SK-N-SH treated with all-trans-retinoic acid at 6 μM for 48 hours (cell line): Measurements from ENCODE around the gene BTC.

ENCODE experiments used
- ATAC-seq: fragments of 200-7000 bp; cut with Tn5 transposase; 3 replicates; pipeline ENCODE4 v1.9.1; 2020; ENCODE audit warnings: mild to moderate bottlenecking, moderate library complexity
- ARNTL ChIP-seq: fragments of 450-650 bp; formaldehyde crosslinking; IDR thresholded peaks from 2 replicates; pipeline ENCODE4 v1.5.0; 2020; ENCODE audit warnings: low read depth, mild to moderate bottlenecking, moderate library complexity, borderline replicate concordance
- BACH2 ChIP-seq: fragments of 250-450 bp; sonication (Bioruptor Pico); IDR thresholded peaks from 2 replicates; pipeline ENCODE4 v1.9.0; 2021; ENCODE audit warnings: mild to moderate bottlenecking, borderline replicate concordance
- CSDC2 ChIP-seq: fragments of 250-450 bp; sonication (Bioruptor Pico); IDR thresholded peaks from 2 replicates; pipeline ENCODE4 v1.5.0; 2020; ENCODE audit warnings: mild to moderate bottlenecking, moderate library complexity
- ESRRG ChIP-seq: fragments of 250-450 bp; sonication (Bioruptor Pico); IDR thresholded peaks from 2 replicates; pipeline ENCODE4 v1.6.1; 2021; ENCODE audit warnings: mild to moderate bottlenecking
- ISL1 ChIP-seq: fragments of 250-450 bp; sonication (Bioruptor Pico); IDR thresholded peaks from 2 replicates; pipeline ENCODE4 v2.1.2; 2022; ENCODE audit warnings: mild to moderate bottlenecking, moderate library complexity
- OSR1 ChIP-seq: fragments of 250-450 bp; sonication (Bioruptor Pico); IDR thresholded peaks from 2 replicates; pipeline ENCODE4 v1.8.0; 2022; ENCODE audit warnings: moderate library complexity, mild to moderate bottlenecking, inconsistent platforms
- PPARA ChIP-seq: fragments of 250-450 bp; sonication (Bioruptor Pico); IDR thresholded peaks from 2 replicates; pipeline ENCODE4 v1.5.0; 2020; ENCODE audit warnings: mild to moderate bottlenecking, borderline replicate concordance
- RARB ChIP-seq: fragments of 250-450 bp; sonication (Bioruptor Pico); IDR thresholded peaks from 2 replicates; pipeline ENCODE4 v1.8.0; 2021; ENCODE audit warnings: mild to moderate bottlenecking, moderate library complexity
- SNAI2 ChIP-seq: fragments of 250-450 bp; sonication (Bioruptor Pico); IDR thresholded peaks from 2 replicates; pipeline ENCODE4 v1.5.0; 2020; ENCODE audit warnings: mild to moderate bottlenecking, moderate library complexity
- TCF4 ChIP-seq: fragments of 250-450 bp; sonication (Bioruptor Pico); IDR thresholded peaks from 2 replicates; pipeline ENCODE4 v1.8.0; 2021; ENCODE audit warnings: mild to moderate bottlenecking, moderate library complexity, borderline replicate concordance
- TOX ChIP-seq: fragments of 250-450 bp; sonication (Bioruptor Pico); IDR thresholded peaks from 2 replicates; pipeline ENCODE4 v1.8.0; 2021; ENCODE audit warnings: mild to moderate bottlenecking, moderate library complexity, borderline replicate concordance
- TSHZ2 ChIP-seq: fragments of 250-450 bp; sonication (Bioruptor Pico); IDR thresholded peaks from 2 replicates; pipeline ENCODE4 v1.5.0; 2020; ENCODE audit warnings: mild to moderate bottlenecking, moderate library complexity
- ZC3H10 ChIP-seq: fragments of 250-450 bp; sonication (Bioruptor Pico); IDR thresholded peaks from 2 replicates; pipeline ENCODE4 v1.5.1; 2021; ENCODE audit warnings: mild to moderate bottlenecking, moderate library complexity
- ZFP3 ChIP-seq: fragments of 250-450 bp; sonication (Bioruptor Pico); IDR thresholded peaks from 2 replicates; pipeline ENCODE4 v1.5.0; 2020; ENCODE audit warnings: mild to moderate bottlenecking, moderate library complexity
- ZFP30 ChIP-seq: fragments of 450-650 bp; formaldehyde crosslinking; IDR thresholded peaks from 2 replicates; pipeline ENCODE4 v1.5.0; 2022; ENCODE audit warnings: mild to moderate bottlenecking, moderate library complexity
- ZNF565 ChIP-seq: fragments of 450-650 bp; formaldehyde crosslinking; conservative IDR thresholded peaks from 2 replicates; pipeline ENCODE4 v1.5.0; 2020; ENCODE audit warnings: low read depth, mild to moderate bottlenecking, moderate library complexity
- ZNF70 ChIP-seq: fragments of 450-650 bp; formaldehyde crosslinking; IDR thresholded peaks from 2 replicates; pipeline ENCODE4 v1.5.0; 2020; ENCODE audit warnings: mild to moderate bottlenecking, moderate library complexity
- TF ChIP-seq, protein P1 (sequence below): fragments of 250-450 bp; sonication (Bioruptor Pico); IDR thresholded peaks from 2 replicates; pipeline ENCODE4 v1.5.1; 2021; ENCODE audit warnings: mild to moderate bottlenecking, moderate library complexity
- TF ChIP-seq, protein P2 (sequence below): fragments of 250-450 bp; sonication (Bioruptor Pico); IDR thresholded peaks from 2 replicates; pipeline ENCODE4 v1.8.0; 2021; ENCODE audit warnings: low read depth, mild to moderate bottlenecking, moderate library complexity, borderline replicate concordance
- TF ChIP-seq, protein P3 (sequence below): fragments of 250-450 bp; sonication (Bioruptor Pico); IDR thresholded peaks from 2 replicates; pipeline ENCODE4 v1.5.1; 2020; ENCODE audit warnings: low read depth, mild to moderate bottlenecking, moderate library complexity

The BTC gene

DNA sequence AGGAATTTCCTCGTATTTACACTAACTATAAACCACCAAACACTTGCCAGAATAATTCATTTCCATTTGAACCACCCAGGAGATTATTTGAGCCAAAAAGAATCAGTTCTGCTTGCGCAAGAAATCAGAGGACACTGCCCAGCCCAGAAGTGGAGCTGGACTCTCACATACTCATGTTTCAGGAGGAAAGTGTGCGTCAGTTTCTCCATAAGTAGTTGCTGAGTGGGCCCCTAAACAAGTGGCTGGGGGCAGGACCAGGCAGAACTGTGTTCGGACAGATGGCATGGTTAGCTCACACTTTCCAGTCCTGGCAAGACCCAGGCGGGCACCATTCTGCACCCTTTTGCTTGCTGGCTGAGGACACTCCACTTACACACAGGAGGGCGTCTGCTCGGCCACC is 38.8 kb downstream of the BTC start (continued):
- no peak for TF ChIP-seq CSDC2 (CRISPR knock-in tag)
- TF ChIP-seq, all 23 proteins: peak for 0

GRCh38 chr4:74754218-74754617 is 40.1 kb downstream of the BTC start:
- no peak for ATAC-seq
- TF ChIP-seq, protein P1, sequence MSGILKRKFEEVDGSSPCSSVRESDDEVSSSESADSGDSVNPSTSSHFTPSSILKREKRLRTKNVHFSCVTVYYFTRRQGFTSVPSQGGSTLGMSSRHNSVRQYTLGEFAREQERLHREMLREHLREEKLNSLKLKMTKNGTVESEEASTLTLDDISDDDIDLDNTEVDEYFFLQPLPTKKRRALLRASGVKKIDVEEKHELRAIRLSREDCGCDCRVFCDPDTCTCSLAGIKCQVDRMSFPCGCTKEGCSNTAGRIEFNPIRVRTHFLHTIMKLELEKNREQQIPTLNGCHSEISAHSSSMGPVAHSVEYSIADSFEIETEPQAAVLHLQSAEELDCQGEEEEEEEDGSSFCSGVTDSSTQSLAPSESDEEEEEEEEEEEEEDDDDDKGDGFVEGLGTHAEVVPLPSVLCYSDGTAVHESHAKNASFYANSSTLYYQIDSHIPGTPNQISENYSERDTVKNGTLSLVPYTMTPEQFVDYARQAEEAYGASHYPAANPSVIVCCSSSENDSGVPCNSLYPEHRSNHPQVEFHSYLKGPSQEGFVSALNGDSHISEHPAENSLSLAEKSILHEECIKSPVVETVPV (CRISPR knock-in tag) = no peak
- TF ChIP-seq ZNF565 (no peak), ESRRG (CRISPR knock-in tag) (no peak), RARB (CRISPR knock-in tag) (no peak), ARNTL (CRISPR knock-in tag) (no peak), TSHZ2 (CRISPR knock-in tag) (no peak), ZFP30 (CRISPR knock-in tag) (no peak)

- TF ChIP-seq, protein P2, sequence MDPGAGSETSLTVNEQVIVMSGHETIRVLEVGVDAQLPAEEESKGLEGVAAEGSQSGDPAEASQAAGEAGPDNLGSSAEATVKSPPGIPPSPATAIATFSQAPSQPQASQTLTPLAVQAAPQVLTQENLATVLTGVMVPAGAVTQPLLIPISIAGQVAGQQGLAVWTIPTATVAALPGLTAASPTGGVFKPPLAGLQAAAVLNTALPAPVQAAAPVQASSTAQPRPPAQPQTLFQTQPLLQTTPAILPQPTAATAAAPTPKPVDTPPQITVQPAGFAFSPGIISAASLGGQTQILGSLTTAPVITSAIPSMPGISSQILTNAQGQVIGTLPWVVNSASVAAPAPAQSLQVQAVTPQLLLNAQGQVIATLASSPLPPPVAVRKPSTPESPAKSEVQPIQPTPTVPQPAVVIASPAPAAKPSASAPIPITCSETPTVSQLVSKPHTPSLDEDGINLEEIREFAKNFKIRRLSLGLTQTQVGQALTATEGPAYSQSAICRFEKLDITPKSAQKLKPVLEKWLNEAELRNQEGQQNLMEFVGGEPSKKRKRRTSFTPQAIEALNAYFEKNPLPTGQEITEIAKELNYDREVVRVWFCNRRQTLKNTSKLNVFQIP = no peak
- TF ChIP-seq, protein P1 (CRISPR knock-in tag) = no peak
- no peak for TF ChIP-seq BACH2 (CRISPR knock-in tag)
- TF ChIP-seq OSR1 (CRISPR knock-in tag) = no peak
- TF ChIP-seq ISL1 = no peak
- no peak for TF ChIP-seq TOX
- TF ChIP-seq ARNTL (CRISPR knock-in tag) = no peak
- no peak for TF ChIP-seq PPARA (CRISPR knock-in tag)
- TF ChIP-seq ESRRG (CRISPR knock-in tag) = no peak
- no peak for TF ChIP-seq TCF4 (CRISPR knock-in tag)
- no peak for TF ChIP-seq CSDC2 (CRISPR knock-in tag)
- ATAC-seq = no peak
Measured at GRCh38 chr4:74752798-74753197, 41.5 kb downstream of the BTC start.

DNA sequence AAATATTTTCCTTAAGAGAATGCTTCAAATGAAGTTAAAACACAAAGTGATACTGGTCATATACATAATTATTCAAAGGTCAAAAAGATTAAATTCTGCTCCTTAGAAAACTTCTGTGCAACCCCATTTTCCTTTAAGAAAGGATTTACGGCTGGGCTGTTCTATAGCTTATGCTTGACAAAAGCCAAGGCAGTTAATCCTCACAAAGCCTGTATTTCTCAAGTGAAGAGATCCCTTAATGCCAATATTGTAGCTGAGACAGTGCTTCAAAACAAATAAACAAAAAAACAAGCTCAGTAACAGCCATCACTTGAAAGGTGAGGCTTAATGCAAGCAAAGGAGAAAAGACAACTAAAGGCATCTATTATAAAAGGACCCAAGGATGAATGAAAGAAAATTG is 42.5 kb downstream of the BTC start:
- no peak for TF ChIP-seq ZFP3
- no peak for TF ChIP-seq ZFP30 (CRISPR knock-in tag)
- TF ChIP-seq ZNF70 (CRISPR knock-in tag) = no peak
- no peak for TF ChIP-seq OSR1 (CRISPR knock-in tag)
- no peak for TF ChIP-seq SNAI2 (CRISPR knock-in tag)
- no peak for TF ChIP-seq TCF4 (CRISPR knock-in tag)
- TF ChIP-seq ZC3H10 = no peak
- TF ChIP-seq, protein P1 (CRISPR knock-in tag) = no peak
- no peak for TF ChIP-seq ISL1
- TF ChIP-seq, protein P3, sequence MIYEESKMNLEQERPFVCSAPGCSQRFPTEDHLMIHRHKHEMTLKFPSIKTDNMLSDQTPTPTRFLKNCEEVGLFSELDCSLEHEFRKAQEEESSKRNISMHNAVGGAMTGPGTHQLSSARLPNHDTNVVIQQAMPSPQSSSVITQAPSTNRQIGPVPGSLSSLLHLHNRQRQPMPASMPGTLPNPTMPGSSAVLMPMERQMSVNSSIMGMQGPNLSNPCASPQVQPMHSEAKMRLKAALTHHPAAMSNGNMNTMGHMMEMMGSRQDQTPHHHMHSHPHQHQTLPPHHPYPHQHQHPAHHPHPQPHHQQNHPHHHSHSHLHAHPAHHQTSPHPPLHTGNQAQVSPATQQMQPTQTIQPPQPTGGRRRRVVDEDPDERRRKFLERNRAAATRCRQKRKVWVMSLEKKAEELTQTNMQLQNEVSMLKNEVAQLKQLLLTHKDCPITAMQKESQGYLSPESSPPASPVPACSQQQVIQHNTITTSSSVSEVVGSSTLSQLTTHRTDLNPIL (CRISPR knock-in tag) = no peak
- TF ChIP-seq ZNF565 = no peak
- TF ChIP-seq, all 23 proteins: peak for 0
- no peak for ATAC-seq
